ENCODE data around the gene INSR.

INSR gene

GRCh38 chr19:7293762-7294557 is at the start of gene INSR:
INSR (minus strand) TSS chr19:7294414; CDS start chr19:7293891, 523 bp downstream.
- DNase-seq (ENCODE audit: insufficient read length, low spot score) (peak; percentile 98), FAIRE-seq (no peak)
- TF ChIP-seq POLR2A (IDR thresholded peaks at IDR 0.05; ENCODE audit: low read depth, low read length), result peak; percentile 33; the same call in 1 of the 2 replicates

- DNase-seq (ENCODE audit: insufficient read length, low spot score) (no peak), FAIRE-seq (no peak)
- no peak for TF ChIP-seq POLR2A (IDR thresholded peaks at IDR 0.05; ENCODE audit: low read depth, low read length)
Observed at GRCh38 chr19:7342143-7342542, 47.9 kb upstream of the INSR start.

- FAIRE-seq, result peak; percentile 77
- peak; percentile 34 for DNase-seq (ENCODE audit: insufficient read length, low spot score)
- TF ChIP-seq POLR2A (IDR thresholded peaks at IDR 0.05; ENCODE audit: low read depth, low read length), result no peak
Observed at GRCh38 chr19:7340959-7341837, 47.0 kb upstream of the INSR start.

GRCh38 chr19:7337380-7338194 is 43.4 kb upstream of the INSR start:
- TF ChIP-seq POLR2A (IDR thresholded peaks at IDR 0.05; ENCODE audit: low read depth, low read length), result no peak
- no peak for FAIRE-seq
- DNase-seq (ENCODE audit: insufficient read length, low spot score), result no peak

- no peak for TF ChIP-seq POLR2A (IDR thresholded peaks at IDR 0.05; ENCODE audit: low read depth, low read length)
- FAIRE-seq (no peak), DNase-seq (ENCODE audit: insufficient read length, low spot score) (no peak)
Observed at GRCh38 chr19:7336321-7336973, 42.2 kb upstream of the INSR start.

GRCh38 chr19:7333198-7334118 is 39.2 kb upstream of the INSR start:
- FAIRE-seq (no peak), DNase-seq (ENCODE audit: insufficient read length, low spot score) (no peak)
- TF ChIP-seq POLR2A (IDR thresholded peaks at IDR 0.05; ENCODE audit: low read depth, low read length), result no peak

- FAIRE-seq, result no peak
- no peak for TF ChIP-seq POLR2A (IDR thresholded peaks at IDR 0.05; ENCODE audit: low read depth, low read length)
Observed at GRCh38 chr19:7331446-7331845, 37.2 kb upstream of the INSR start.

GRCh38 chr19:7328647-7329046 is 34.4 kb upstream of the INSR start:
- no peak for FAIRE-seq
- DNase-seq (ENCODE audit: insufficient read length, low spot score), result no peak
- TF ChIP-seq POLR2A (IDR thresholded peaks at IDR 0.05; ENCODE audit: low read depth, low read length), result no peak

More at GRCh38 chr19:7331446-7331845, 37.2 kb upstream of the INSR start:
- DNase-seq (ENCODE audit: insufficient read length, low spot score), result no peak

- TF ChIP-seq POLR2A (IDR thresholded peaks at IDR 0.05; ENCODE audit: low read depth, low read length), result no peak
- no peak for DNase-seq (ENCODE audit: insufficient read length, low spot score)
- no peak for FAIRE-seq
Observed at GRCh38 chr19:7327802-7328201, 33.6 kb upstream of the INSR start.

GRCh38 chr19:7326105-7326877 is 32.1 kb upstream of the INSR start:
- no peak for TF ChIP-seq POLR2A (IDR thresholded peaks at IDR 0.05; ENCODE audit: low read depth, low read length)
- DNase-seq (ENCODE audit: insufficient read length, low spot score) (no peak), FAIRE-seq (no peak)

- no peak for FAIRE-seq
- TF ChIP-seq POLR2A (IDR thresholded peaks at IDR 0.05; ENCODE audit: low read depth, low read length), result no peak
- no peak for DNase-seq (ENCODE audit: insufficient read length, low spot score)
Observed at GRCh38 chr19:7318176-7318575, 24.0 kb upstream of the INSR start.

GRCh38 chr19:7312816-7313215 is 18.6 kb upstream of the INSR start:
- FAIRE-seq (no peak), DNase-seq (ENCODE audit: insufficient read length, low spot score) (no peak)
- no peak for TF ChIP-seq POLR2A (IDR thresholded peaks at IDR 0.05; ENCODE audit: low read depth, low read length)

All from H54 (cell line).